NCI-H2227 treated with DMSO at 0.1 percent for 48 hours (cell line): ENCODE results near the gene PLP1.
"Not testable (repeated sequence)": the region's sequence is repeated elsewhere in the genome, so short reads cannot be mapped to it uniquely, and the experiment has no call there.

Experiments
- DNase-seq: peaks from one replicate; lab custom pipeline; 2025; lab: John Stamatoyannopoulos, UW

The PLP1 gene

GRCh38 chrX:103776546-103776945, at the start of gene PLP1:
TSS of gene PLP1 (plus strand) at chrX:103776840. CDS start at chrX:103776996, 156 bp downstream.
- DNase-seq = peak; percentile 13

- no peak for DNase-seq
These were observed 49.5 kb upstream of the PLP1 start for GRCh38 chrX:103727115-103727514.

GRCh38 chrX:103729015-103729414, 47.6 kb upstream of the PLP1 start:
- no peak for DNase-seq

- DNase-seq = no peak
These were observed 46.4 kb upstream of the PLP1 start for GRCh38 chrX:103730147-103730795.

- no peak for DNase-seq
These were observed 45.7 kb upstream of the PLP1 start for GRCh38 chrX:103730796-103731493.

GRCh38 chrX:103733017-103733416, 43.6 kb upstream of the PLP1 start:
- no peak for DNase-seq

GRCh38 chrX:103734125-103734760, 42.4 kb upstream of the PLP1 start:
- DNase-seq = peak; percentile 69

- DNase-seq = no peak
These were observed 38.9 kb upstream of the PLP1 start for GRCh38 chrX:103737696-103738095.

- no peak for DNase-seq
These were observed 37.2 kb upstream of the PLP1 start for GRCh38 chrX:103739421-103739820.

GRCh38 chrX:103741879-103742278, 34.8 kb upstream of the PLP1 start:
- DNase-seq = no peak

GRCh38 chrX:103742339-103742738, 34.3 kb upstream of the PLP1 start:
- no peak for DNase-seq

- DNase-seq = no peak
These were observed 29.5 kb upstream of the PLP1 start for GRCh38 chrX:103747163-103747562.

- DNase-seq = no peak
These were observed 22.2 kb upstream of the PLP1 start for GRCh38 chrX:103754401-103754800.

GRCh38 chrX:103756736-103757135, 19.9 kb upstream of the PLP1 start:
- no peak for DNase-seq

GRCh38 chrX:103758555-103758954, 18.1 kb upstream of the PLP1 start:
- no peak for DNase-seq

- not testable (repeated sequence) for DNase-seq
These were observed 13.1 kb upstream of the PLP1 start for GRCh38 chrX:103763541-103763940.

- DNase-seq = not testable (repeated sequence)
These were observed 9.7 kb upstream of the PLP1 start for GRCh38 chrX:103766813-103767555.

- no peak for DNase-seq
These were observed 3.2 kb upstream of the PLP1 start for GRCh38 chrX:103773445-103773844.

- DNase-seq = peak; percentile 16
These were observed 2.5 kb upstream of the PLP1 start for GRCh38 chrX:103774070-103774642.

- DNase-seq = peak; percentile 52
These were observed 2.6 kb downstream of the PLP1 start for GRCh38 chrX:103779141-103779789.

GRCh38 chrX:103780336-103781061, 3.9 kb downstream of the PLP1 start:
- DNase-seq = no peak
